ENCODE data around the gene KIF3A. TPM values are rescaled to one million over a fixed set of nuclear protein-coding genes. Genes with fewer than 3 reads are reported as not detected.
A peak's percentile ranks its signal among the peaks of the same experiment; 100 is the strongest.

KIF3A gene
- total RNA-seq, 1 donor from 2014 or later: 11.9 TPM

DNA sequence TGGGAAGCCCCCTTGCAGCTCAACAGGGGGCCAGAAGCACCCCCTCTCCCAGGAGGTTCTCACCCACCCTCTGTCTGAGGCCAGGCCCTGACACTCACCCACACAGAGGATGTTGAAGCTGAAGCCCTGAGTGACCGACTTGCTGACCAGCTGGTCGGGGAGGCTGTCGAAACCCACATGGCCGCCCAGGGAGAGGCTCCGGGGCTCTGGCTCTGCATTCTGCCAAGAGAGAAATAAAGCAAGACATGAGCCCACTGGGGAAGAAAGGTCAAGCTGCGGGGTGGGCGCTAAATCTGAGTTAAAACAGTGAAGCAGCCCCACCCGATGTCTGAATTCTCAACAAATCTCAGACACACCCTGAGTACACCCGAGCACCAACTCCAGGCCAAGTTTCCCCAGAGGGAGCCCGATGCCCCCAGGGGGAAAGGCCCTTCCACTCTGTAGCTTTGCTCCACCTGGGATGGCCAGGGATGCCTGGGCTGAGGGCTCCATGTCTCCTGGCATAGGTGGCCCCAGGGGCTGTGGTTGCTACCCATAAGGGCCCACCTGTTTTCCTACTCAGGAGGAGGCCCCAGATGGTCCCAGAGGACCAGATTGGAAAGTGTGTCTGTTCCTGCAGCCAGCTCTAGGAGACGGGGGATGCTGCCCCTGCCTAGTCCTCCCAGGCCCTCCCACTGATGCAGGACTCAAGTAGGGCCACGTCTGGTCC lies 28.1 kb upstream of the KIF3A start:
- no peak overlapping the region for H3K4me3 ChIP-seq
- H3K27ac ChIP-seq (replicated peaks): peak overlapping the region; percentile 4
- peaks cover 49% of the 10 kb centered on the region for H3K36me3 ChIP-seq
- TF ChIP-seq, protein P1, sequence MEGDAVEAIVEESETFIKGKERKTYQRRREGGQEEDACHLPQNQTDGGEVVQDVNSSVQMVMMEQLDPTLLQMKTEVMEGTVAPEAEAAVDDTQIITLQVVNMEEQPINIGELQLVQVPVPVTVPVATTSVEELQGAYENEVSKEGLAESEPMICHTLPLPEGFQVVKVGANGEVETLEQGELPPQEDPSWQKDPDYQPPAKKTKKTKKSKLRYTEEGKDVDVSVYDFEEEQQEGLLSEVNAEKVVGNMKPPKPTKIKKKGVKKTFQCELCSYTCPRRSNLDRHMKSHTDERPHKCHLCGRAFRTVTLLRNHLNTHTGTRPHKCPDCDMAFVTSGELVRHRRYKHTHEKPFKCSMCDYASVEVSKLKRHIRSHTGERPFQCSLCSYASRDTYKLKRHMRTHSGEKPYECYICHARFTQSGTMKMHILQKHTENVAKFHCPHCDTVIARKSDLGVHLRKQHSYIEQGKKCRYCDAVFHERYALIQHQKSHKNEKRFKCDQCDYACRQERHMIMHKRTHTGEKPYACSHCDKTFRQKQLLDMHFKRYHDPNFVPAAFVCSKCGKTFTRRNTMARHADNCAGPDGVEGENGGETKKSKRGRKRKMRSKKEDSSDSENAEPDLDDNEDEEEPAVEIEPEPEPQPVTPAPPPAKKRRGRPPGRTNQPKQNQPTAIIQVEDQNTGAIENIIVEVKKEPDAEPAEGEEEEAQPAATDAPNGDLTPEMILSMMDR (IDR thresholded peaks at IDR 0.05; ENCODE audit: borderline replicate concordance): no peak
- no peaks in the 10 kb centered on the region for H3K9me3 ChIP-seq (replicated peaks)
- no peak for DNase-seq
- intact Hi-C loops (cut with micrococcal nuclease): no loop called here
- H3K27me3 ChIP-seq (ENCODE audit: low read depth): no peaks in the 10 kb centered on the region
- H3K4me1 ChIP-seq: peaks cover 49% of the 10 kb centered on the region

DNA sequence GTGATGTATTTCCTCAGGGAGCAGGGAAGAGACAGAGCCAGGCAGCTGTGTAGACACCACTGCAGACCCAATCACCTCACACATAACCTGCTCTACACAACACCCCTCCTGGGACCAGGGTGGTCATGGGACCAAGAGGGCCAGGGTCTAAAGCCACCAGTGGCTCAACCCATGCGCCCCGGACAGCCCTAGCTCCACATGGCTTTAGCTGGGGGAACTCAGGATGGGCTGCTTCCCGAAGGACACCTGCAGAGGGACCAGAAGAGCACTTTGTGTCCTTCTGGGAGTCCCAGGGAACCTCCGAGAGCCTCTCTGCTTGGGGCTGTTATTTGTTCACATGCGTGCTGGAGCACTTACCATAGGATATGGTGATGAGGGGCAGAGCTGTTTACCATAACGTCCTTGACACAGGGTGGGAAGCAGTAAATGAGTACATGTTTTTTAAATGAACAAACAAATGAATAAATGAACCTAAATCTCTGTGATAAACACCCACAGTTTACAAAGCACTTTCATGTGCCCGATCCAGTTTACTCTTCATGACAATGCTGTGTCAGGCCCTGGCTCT lies 27.4 kb upstream of the KIF3A start:
- Histone ChIP-seq H3K27ac (replicated peaks) (peak overlapping the region; percentile 4), H3K4me3 (no peak overlapping the region), H3K9me3 (replicated peaks) (no peaks in the 10 kb centered on the region), H3K4me1 (peaks cover 45% of the 10 kb centered on the region), H3K27me3 (ENCODE audit: low read depth) (no peaks in the 10 kb centered on the region), H3K36me3 (peaks cover 56% of the 10 kb centered on the region)
- TF ChIP-seq, protein P1 (IDR thresholded peaks at IDR 0.05; ENCODE audit: borderline replicate concordance): no peak
- intact Hi-C loops (cut with micrococcal nuclease): no loop called here
- DNase-seq: no peak

DNA sequence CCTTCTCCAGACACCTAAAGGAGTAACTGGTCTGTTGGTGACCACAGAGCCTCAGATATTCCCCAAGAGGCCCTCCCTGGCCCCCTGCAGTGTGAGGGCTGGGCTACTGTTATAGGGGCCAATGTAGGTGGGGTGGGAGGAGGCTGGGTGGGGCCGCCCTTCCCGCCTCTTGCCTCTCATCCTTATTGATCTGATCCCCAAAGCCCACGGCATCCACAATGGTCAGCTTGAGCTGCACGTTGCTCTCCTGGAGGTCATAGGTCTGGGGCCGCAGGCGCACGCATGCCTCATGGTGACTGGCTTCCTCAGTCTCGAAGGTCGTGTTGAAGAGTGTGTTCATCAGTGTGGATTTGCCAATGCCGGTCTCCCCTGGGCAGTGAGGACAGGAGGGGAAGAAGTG lies 26.7 kb upstream of the KIF3A start:
- no peaks in the 10 kb centered on the region for H3K9me3 ChIP-seq (replicated peaks)
- intact Hi-C loops (cut with micrococcal nuclease): no loop called here
- no peak for DNase-seq
- H3K4me3 ChIP-seq: no peak overlapping the region
- no peaks in the 10 kb centered on the region for H3K27me3 ChIP-seq (ENCODE audit: low read depth)
- H3K36me3 ChIP-seq: peaks cover 63% of the 10 kb centered on the region
- peaks cover 39% of the 10 kb centered on the region for H3K4me1 ChIP-seq
- no peak overlapping the region for H3K27ac ChIP-seq (replicated peaks)
- TF ChIP-seq, protein P1 (IDR thresholded peaks at IDR 0.05; ENCODE audit: borderline replicate concordance): no peak

DNA sequence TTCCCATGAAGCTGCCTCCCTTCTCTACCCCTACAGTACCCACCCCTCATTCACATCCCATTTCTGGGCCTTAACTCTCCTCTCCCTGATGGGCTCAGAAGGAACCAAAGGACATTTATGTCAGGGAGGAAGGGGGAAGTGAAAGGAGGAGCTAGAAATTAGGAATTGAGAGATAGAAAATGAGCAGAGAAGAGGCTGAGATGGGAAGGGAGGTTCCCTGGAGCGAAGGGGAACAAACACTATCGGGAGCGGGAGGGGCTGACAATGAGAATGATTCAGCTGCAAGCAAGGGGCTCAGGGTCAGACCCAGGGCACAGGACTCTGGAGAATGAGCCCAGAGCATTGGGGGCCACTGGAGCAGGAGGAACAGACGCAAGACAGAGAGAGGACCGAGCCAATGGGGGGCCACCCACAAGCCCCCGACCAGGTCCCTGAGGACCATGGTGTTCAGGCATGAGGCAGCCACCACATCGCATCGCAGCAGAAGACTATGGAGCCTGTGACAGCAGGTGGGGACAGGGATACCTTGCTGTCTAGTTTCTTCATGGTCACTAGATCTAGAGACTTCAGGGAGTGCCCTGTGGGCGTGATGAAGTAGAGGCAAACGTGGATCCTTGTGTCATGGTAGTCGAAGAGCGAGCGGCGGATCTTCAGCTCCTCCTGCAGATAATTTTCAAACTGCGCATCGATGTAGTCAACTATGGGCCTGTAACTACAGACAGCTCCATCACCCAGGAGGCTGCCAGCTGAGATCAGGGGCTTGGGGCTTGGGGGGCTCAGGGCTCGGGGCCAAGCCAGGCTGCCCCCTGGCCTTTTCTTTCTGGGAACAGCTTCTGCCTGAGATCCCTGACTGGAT lies 26.1 kb upstream of the KIF3A start:
- intact Hi-C loops (cut with micrococcal nuclease): no loop called here
- H3K36me3 ChIP-seq: peaks cover 70% of the 10 kb centered on the region
- DNase-seq: no peak

More for the DNA sequence above, 26.1 kb upstream of the KIF3A start:
- Histone ChIP-seq H3K27me3 (ENCODE audit: low read depth) (no peaks in the 10 kb centered on the region), H3K9me3 (replicated peaks) (no peaks in the 10 kb centered on the region), H3K27ac (replicated peaks) (no peak overlapping the region), H3K4me3 (no peak overlapping the region), H3K4me1 (peaks cover 33% of the 10 kb centered on the region)
- TF ChIP-seq, protein P1 (IDR thresholded peaks at IDR 0.05; ENCODE audit: borderline replicate concordance): no peak

Measured in left ventricle myocardium inferior (tissue), 1 donor.